Muscle layer of colon (tissue), 2 donors: Measurements from ENCODE around the gene NDUFA7.

ENCODE experiments used
- H3K27ac ChIP-seq: one replicate; pipeline ENCODE4 v1.7.0; 2013; ENCODE audit warnings: low read depth, mild to moderate bottlenecking, low read length, moderate library complexity
- H3K27me3 ChIP-seq, 2 donors: one replicate each; pipeline ENCODE4 v1.7.0; 2013; ENCODE audit warnings: low read length in 2 of 2, mild to moderate bottlenecking in 2 of 2; ENCODE audit not compliant: insufficient read depth in 2 of 2, control insufficient read depth in 1 of 2
- H3K36me3 ChIP-seq: one replicate; pipeline ENCODE4 v1.7.0; 2013; ENCODE audit warnings: mild to moderate bottlenecking, low read length; ENCODE audit not compliant: insufficient read depth
- H3K4me1 ChIP-seq: one replicate; pipeline ENCODE4 v1.7.0; 2013; ENCODE audit warnings: mild to moderate bottlenecking, low read length; ENCODE audit not compliant: insufficient read depth
- H3K4me3 ChIP-seq, 2 donors: one replicate each; pipeline ENCODE4 v1.7.0; 2013; ENCODE audit warnings: low read length in 2 of 2, low read depth in 1 of 2, mild to moderate bottlenecking in 1 of 2, moderate library complexity in 1 of 2
- H3K9ac ChIP-seq: one replicate; pipeline ENCODE4 v1.7.0; 2013; ENCODE audit warnings: low read length
- H3K9me3 ChIP-seq: one replicate; pipeline ENCODE4 v1.7.0; 2013; ENCODE audit warnings: mild to moderate bottlenecking, low read length
- donor health status: abdominal sarcoma.
- donor health status: Adenocarcinoma of cecum.

Gene NDUFA7

DNA sequence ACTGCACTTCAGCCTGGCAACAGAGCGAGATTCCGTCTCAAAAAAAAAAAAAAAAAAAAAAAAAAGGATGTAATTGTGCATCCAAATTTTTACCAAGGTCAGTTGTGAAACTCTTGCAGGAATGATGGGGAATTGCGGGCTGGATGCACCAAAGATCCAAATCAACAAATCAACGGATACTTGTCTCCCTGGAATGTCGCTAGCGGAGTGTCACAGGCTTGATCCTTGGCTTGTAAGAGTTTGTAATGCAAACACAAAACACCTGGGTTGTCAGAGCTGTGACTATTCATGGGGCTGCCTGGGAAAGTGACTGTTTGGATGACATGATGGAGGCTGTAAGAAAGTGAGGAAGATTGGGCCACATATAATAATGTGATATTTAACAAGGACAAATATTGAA lies 17.7 kb upstream of the NDUFA7 start:
- H3K4me3 ChIP-seq: no peak overlapping the region
- no peaks in the 10 kb centered on the region for H3K36me3 ChIP-seq
- H3K27me3 ChIP-seq: peaks cover 19 to 57% of the 10 kb centered on the region in 2 donors
- H3K9me3 ChIP-seq: no peaks in the 10 kb centered on the region
- H3K4me1 ChIP-seq: peaks cover 5% of the 10 kb centered on the region
- H3K27ac ChIP-seq: no peak overlapping the region
- H3K9ac ChIP-seq: no peak overlapping the region

- H3K4me3 ChIP-seq: no peak overlapping the region
- H3K9me3 ChIP-seq: no peaks in the 10 kb centered on the region
- no peak overlapping the region for H3K9ac ChIP-seq
- peaks cover 5% of the 10 kb centered on the region for H3K4me1 ChIP-seq
- H3K36me3 ChIP-seq: no peaks in the 10 kb centered on the region
- peaks cover 23 to 55% of the 10 kb centered on the region in 2 donors for H3K27me3 ChIP-seq
- no peak overlapping the region for H3K27ac ChIP-seq
Measured at GRCh38 chr19:8337728-8338127, 16.6 kb upstream of the NDUFA7 start.

DNA sequence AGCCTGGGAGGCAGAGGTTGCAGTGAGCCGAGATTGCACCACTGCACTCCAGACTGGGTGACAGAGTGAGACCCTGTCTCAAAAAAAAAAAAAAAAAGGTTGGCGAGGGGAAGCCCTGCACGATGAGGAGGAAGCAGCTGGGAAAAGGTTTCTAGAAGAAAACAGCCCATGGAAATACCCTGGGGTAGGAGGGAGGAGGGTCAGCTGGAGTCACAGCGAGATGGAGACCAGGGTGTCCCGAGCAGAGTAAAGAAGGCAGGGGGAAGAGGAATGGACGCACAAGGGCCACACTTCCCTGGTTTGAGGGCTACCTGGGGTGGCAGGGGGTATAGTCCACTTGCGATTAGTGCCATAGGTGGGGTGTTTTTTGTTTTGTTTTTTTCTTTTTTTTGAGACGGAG lies 15.5 kb upstream of the NDUFA7 start:
- Histone ChIP-seq H3K27me3 (peaks cover 23 to 45% of the 10 kb centered on the region in 2 donors), H3K27ac (no peak overlapping the region)

DNA sequence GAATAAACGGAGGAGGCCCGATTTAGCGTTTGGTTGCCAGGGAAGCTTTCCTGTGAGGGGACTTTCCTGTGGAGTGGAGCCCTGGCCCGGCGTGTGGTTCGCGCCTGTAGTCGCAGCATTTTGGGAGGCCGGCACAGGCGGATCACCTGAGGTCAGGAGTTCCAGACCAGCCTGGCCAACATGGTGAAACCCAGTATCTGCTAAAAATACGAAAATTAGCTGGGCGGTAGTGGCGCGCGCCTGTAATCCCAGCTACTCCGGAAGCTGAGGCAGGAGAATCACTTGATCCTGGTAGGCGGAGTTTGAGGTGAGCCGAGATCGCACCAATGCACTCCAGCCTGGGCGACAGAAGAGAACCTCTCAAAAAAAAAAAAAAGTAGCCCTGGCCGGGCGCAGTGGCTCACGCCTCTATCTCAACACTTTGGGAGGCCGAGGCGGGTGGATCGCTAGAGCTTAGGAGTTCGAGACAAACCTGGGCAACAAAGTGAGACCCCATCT lies 14.9 kb upstream of the NDUFA7 start:
- Histone ChIP-seq H3K27me3 (peaks cover 23 to 42% of the 10 kb centered on the region in 2 donors), H3K4me3 (no peak overlapping the region), H3K9ac (no peak overlapping the region), H3K9me3 (no peaks in the 10 kb centered on the region), H3K27ac (no peak overlapping the region), H3K4me1 (peaks cover 5% of the 10 kb centered on the region), H3K36me3 (no peaks in the 10 kb centered on the region)

More for the DNA sequence above, 15.5 kb upstream of the NDUFA7 start:
- H3K9me3 ChIP-seq: no peaks in the 10 kb centered on the region
- H3K36me3 ChIP-seq: no peaks in the 10 kb centered on the region
- H3K4me3 ChIP-seq: no peak overlapping the region
- peaks cover 5% of the 10 kb centered on the region for H3K4me1 ChIP-seq
- H3K9ac ChIP-seq: no peak overlapping the region

- H3K27ac ChIP-seq: no peak overlapping the region
- H3K4me1 ChIP-seq: peaks cover 1% of the 10 kb centered on the region
- no peak overlapping the region for H3K4me3 ChIP-seq
- H3K9me3 ChIP-seq: no peaks in the 10 kb centered on the region
- H3K27me3 ChIP-seq: peaks cover 20 to 37% of the 10 kb centered on the region in 2 donors
- no peak overlapping the region for H3K9ac ChIP-seq
- H3K36me3 ChIP-seq: no peaks in the 10 kb centered on the region
Measured at GRCh38 chr19:8335343-8336071, 14.3 kb upstream of the NDUFA7 start.

DNA sequence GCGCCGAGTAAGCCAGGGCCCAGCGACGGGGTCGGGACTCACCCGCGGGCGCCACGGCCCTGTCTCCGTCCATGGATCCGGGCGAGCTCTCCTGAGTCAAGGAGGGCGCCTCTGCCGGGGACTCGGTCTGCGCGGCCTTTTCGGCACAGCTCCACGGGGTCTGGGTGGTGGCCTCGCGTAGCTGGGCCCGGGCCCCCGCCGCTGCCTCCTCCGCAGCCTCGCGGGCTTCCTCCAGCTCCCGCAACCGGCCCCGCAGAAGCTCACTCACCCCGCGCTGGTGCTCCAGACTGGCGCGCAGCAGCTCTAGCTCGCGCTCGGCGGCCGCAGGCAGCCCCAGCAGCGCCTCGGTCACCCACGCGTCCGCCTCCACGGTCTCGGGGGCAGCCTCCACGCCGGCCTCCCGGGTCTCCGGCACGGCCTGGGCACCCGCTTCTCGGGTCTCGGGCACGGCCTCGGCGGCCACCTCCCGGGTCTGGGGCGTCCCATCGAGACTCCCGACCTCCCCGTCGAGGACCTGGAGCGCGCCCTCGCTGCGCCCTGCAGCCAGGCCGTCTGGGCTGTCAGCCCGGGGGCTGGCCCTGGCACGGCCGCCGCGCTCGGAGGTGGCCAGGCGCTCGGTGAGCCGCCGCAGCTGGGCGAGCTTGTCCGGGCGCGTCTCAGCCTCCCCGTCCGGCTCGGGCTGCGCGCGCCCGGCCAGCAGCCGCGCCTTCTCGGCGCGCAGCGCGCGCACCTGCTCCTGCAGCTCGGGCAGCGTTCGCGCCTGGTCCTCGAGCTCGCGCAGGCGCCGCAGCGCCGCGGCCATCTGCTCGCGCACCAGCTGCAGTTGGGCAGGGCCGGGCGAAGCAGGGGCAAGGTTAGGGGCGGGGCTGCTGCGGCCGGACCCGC lies 13.5 kb upstream of the NDUFA7 start:
- H3K9me3 ChIP-seq: no peaks in the 10 kb centered on the region
- H3K9ac ChIP-seq: no peak overlapping the region
- no peak overlapping the region for H3K4me3 ChIP-seq
- H3K27ac ChIP-seq: no peak overlapping the region
- peaks cover 17 to 35% of the 10 kb centered on the region in 2 donors for H3K27me3 ChIP-seq
- H3K36me3 ChIP-seq: no peaks in the 10 kb centered on the region
- H3K4me1 ChIP-seq: no peaks in the 10 kb centered on the region

DNA sequence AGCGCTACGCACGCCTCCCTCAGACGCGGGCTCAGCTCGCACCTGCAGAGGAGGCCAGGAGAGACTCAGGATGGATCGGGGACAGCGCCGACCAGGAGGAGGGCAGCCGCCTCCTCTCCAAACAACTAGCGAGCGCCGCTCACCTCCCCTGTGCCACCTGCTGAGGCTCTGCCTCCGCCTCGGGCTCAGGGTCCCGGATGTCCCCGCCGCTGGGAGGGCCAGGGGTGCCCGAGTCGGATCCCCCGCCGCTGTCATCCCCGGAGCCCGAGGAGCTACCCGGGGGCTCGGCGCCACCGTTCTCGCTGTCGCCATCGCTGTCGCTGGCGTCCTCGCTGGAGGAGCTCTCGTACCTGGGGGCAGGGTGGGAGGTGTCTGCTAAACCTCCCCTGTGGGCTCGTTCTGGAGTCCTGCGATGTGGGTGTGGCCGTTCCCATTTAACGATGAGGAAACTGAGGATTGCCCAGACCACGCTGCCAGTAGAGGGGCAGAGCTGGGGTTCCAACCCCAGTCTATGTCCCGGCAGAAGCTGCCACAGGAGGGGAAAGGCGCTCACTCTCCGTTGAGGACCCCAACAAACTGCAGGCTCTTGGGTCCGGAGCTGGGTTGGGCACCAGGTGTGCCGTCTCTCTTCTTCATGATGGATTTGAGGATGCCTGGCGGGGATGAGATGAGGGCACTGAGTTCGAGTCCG lies 12.7 kb upstream of the NDUFA7 start:
- Histone ChIP-seq H3K27me3 (peaks cover 17 to 35% of the 10 kb centered on the region in 2 donors), H3K4me3 (no peak overlapping the region), H3K27ac (no peak overlapping the region), H3K36me3 (no peaks in the 10 kb centered on the region), H3K4me1 (no peaks in the 10 kb centered on the region), H3K9ac (no peak overlapping the region), H3K9me3 (no peaks in the 10 kb centered on the region)

DNA sequence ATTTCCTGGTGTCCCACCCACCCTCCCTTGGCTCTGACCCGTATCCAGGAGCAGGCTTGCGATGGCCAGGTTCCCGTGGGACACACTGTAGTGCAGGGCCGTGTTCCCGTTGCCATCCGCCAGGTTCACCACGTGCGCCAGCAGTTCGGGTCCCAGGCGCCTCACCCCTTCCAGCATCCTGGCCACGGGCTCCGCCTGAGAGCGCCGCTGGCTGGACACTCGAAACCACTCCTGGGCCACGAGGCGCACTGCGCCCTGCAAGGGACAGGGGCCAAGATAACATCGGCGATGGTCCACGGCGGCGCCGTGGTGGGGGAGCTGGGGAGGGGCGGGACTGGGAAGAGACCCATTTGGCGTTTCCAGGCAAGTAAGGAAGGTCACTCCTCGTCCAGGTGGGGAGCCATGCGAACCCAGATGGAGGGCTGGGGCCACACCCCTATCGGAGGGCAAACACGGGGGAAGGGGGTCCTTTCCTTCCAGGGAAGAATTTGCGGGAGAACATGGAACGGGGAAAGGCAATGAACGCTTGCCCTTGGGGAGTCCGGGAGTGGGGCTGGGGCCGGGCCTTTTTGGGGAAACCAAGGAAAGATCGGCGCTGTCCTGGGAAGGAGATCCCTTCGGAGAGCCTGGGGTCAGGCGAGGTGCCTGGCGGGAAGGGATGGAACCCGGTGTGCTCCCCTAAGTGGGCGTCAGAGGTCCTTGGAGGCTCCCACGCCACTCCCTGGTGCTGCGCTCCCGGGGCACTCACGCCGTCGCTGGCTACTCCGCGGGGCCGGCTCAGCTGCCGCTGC lies 12.0 kb upstream of the NDUFA7 start:
- Histone ChIP-seq H3K9me3 (no peaks in the 10 kb centered on the region), H3K36me3 (no peaks in the 10 kb centered on the region)

DNA sequence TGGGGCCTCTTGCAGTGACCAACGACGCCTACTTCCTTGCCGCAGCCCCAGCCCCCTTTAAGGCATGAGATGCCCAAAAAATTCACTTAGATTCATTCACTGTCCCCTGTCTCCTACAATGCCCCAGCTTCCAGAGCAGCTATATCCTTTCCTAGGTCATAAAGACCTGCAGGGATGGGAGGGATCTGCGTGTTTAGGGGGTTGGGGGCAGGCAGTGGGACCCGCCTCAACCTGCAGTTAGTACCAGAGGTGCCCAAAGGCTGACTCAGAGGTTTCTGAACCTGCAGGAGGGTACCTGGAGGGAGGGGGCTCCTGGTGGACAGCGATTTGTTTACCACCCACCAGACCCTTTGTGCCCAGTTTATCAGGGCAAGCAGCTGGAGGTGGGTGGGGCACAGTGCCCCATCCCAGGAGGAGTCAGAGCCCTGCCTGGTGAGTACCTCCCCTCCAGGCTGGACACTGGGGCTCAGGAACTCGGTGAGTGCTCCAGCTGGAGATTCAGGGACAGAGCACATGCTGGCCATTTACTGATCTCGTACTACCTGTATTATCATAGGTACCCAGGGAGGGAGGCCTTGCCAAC lies 10.2 kb upstream of the NDUFA7 start:
- no peaks in the 10 kb centered on the region for H3K4me1 ChIP-seq
- H3K9ac ChIP-seq: no peak overlapping the region
- no peak overlapping the region for H3K27ac ChIP-seq
- peaks cover 17 to 28% of the 10 kb centered on the region in 2 donors for H3K27me3 ChIP-seq
- no peak overlapping the region for H3K4me3 ChIP-seq
- no peaks in the 10 kb centered on the region for H3K36me3 ChIP-seq
- H3K9me3 ChIP-seq: no peaks in the 10 kb centered on the region

More for the DNA sequence above, 12.0 kb upstream of the NDUFA7 start:
- Histone ChIP-seq H3K9ac (no peak overlapping the region), H3K4me3 (no peak overlapping the region), H3K27ac (no peak overlapping the region), H3K27me3 (peaks cover 17 to 35% of the 10 kb centered on the region in 2 donors), H3K4me1 (no peaks in the 10 kb centered on the region)

GRCh38 chr19:8329996-8330395 lies 8.8 kb upstream of the NDUFA7 start:
- Histone ChIP-seq H3K27ac (no peak overlapping the region), H3K9me3 (no peaks in the 10 kb centered on the region), H3K4me3 (no peak overlapping the region), H3K36me3 (no peaks in the 10 kb centered on the region), H3K9ac (no peak overlapping the region), H3K27me3 (peaks cover 11 to 19% of the 10 kb centered on the region in 2 donors), H3K4me1 (no peaks in the 10 kb centered on the region)
